ENCODE data around the gene DUSP10. TPM values are rescaled to one million over a fixed set of nuclear protein-coding genes. Genes with fewer than 3 reads are reported as not detected.

Gene DUSP10
- total RNA-seq, 1 experiment from 2014 or later: 1.6 TPM

- H3K9me3 Mint-ChIP-seq: no peaks in the 10 kb centered on the region
- H3K4me1 Mint-ChIP-seq: no peaks in the 10 kb centered on the region
- no peak overlapping the region for H3K4me3 Mint-ChIP-seq
- ATAC-seq (no peak), DNase-seq (ENCODE audit: low spot score) (no peak)
- H3K27me3 Mint-ChIP-seq (ENCODE audit: low read depth): no peaks in the 10 kb centered on the region
- H3K36me3 Mint-ChIP-seq: no peaks in the 10 kb centered on the region
- POLR2A ChIA-PET: no interaction called here
- CTCF ChIA-PET: no interaction called here
- TF ChIP-seq SMAD4 (CRISPR knock-in tag; IDR thresholded peaks at IDR 0.05) (no peak), ESRRA (CRISPR knock-in tag; IDR thresholded peaks at IDR 0.05; ENCODE audit: borderline replicate concordance) (no peak), E2F4 (CRISPR knock-in tag; IDR thresholded peaks at IDR 0.05; ENCODE audit: borderline replicate concordance, low read depth) (no peak)
- no peak overlapping the region for H3K27ac Mint-ChIP-seq
Observed at GRCh38 chr1:221759436-221759835, 17.5 kb upstream of the DUSP10 start.

- H3K36me3 Mint-ChIP-seq: no peaks in the 10 kb centered on the region
- H3K4me1 Mint-ChIP-seq: no peaks in the 10 kb centered on the region
- H3K4me3 Mint-ChIP-seq: no peak overlapping the region
- POLR2A ChIA-PET: no interaction called here
- no peak for TF ChIP-seq TEAD4 (CRISPR knock-in tag; IDR thresholded peaks at IDR 0.05)
- TF ChIP-seq ZNF423 (CRISPR knock-in tag; IDR thresholded peaks at IDR 0.05): no peak
- no peak for TF ChIP-seq RELA (CRISPR knock-in tag; IDR thresholded peaks at IDR 0.05; ENCODE audit: borderline replicate concordance)
- no peak for TF ChIP-seq ATF1 (CRISPR knock-in tag; IDR thresholded peaks at IDR 0.05)
- no peak for TF ChIP-seq NR2C2 (CRISPR knock-in tag; IDR thresholded peaks at IDR 0.05)
- no peak for TF ChIP-seq IRF2 (CRISPR knock-in tag; IDR thresholded peaks at IDR 0.05; ENCODE audit: borderline replicate concordance, low read depth)
- TF ChIP-seq ETV6 (CRISPR knock-in tag; IDR thresholded peaks at IDR 0.05): no peak
- TF ChIP-seq PRDM15 (CRISPR knock-in tag; IDR thresholded peaks at IDR 0.05): no peak
- no peak for TF ChIP-seq MAX (CRISPR knock-in tag; IDR thresholded peaks at IDR 0.05)
- no peak for TF ChIP-seq AFF4 (CRISPR knock-in tag; IDR thresholded peaks at IDR 0.05; ENCODE audit: borderline replicate concordance)
- no peak for TF ChIP-seq TCF7 (CRISPR knock-in tag; IDR thresholded peaks at IDR 0.05; ENCODE audit: low read depth)
- TF ChIP-seq ZNF219 (CRISPR knock-in tag; IDR thresholded peaks at IDR 0.05; ENCODE audit: borderline replicate concordance): no peak
- no peak for TF ChIP-seq ATF2 (CRISPR knock-in tag; IDR thresholded peaks at IDR 0.05; ENCODE audit: borderline replicate concordance, low read depth)
- TF ChIP-seq SMAD4 (CRISPR knock-in tag; IDR thresholded peaks at IDR 0.05): no peak
- TF ChIP-seq AR (CRISPR knock-in tag; IDR thresholded peaks at IDR 0.05): no peak
- H3K27ac Mint-ChIP-seq: no peak overlapping the region
- no peaks in the 10 kb centered on the region for H3K27me3 Mint-ChIP-seq (ENCODE audit: low read depth)
- H3K9me3 Mint-ChIP-seq: no peaks in the 10 kb centered on the region
- CTCF ChIA-PET: no interaction called here
- ATAC-seq (no peak), DNase-seq (ENCODE audit: low spot score) (no peak)
Observed at GRCh38 chr1:221758455-221758854, 16.6 kb upstream of the DUSP10 start.
